Muscle layer of duodenum (tissue), 2 donors: Measurements from ENCODE around the gene EIF2A.

Experiments
- H3K27ac ChIP-seq: one replicate; pipeline ENCODE4 v1.7.0; 2013; ENCODE audit warnings: mild to moderate bottlenecking, low read length
- H3K27me3 ChIP-seq: one replicate; pipeline ENCODE4 v1.7.0; 2013; ENCODE audit warnings: low read depth, mild to moderate bottlenecking, control low read depth, low read length
- H3K36me3 ChIP-seq, 2 donors: one replicate each; pipeline ENCODE4 v1.7.0; 2013; ENCODE audit warnings: low read length in 2 of 2, control low read depth in 1 of 2, mild to moderate bottlenecking in 1 of 2; ENCODE audit not compliant: insufficient read depth in 2 of 2, control insufficient read depth in 1 of 2
- H3K4me1 ChIP-seq, 2 donors: one replicate each; pipeline ENCODE4 v1.7.0; 2013; ENCODE audit warnings: low read length in 2 of 2, mild to moderate bottlenecking in 2 of 2, control low read depth in 1 of 2, moderate library complexity in 1 of 2; ENCODE audit not compliant: insufficient read depth in 2 of 2, control insufficient read depth in 1 of 2
- H3K4me3 ChIP-seq, 2 donors: one replicate each; pipeline ENCODE4 v1.7.0; 2013; ENCODE audit warnings: low read length in 2 of 2, low read depth in 1 of 2, mild to moderate bottlenecking in 1 of 2
- H3K9me3 ChIP-seq, 2 donors: one replicate each; pipeline ENCODE4 v1.7.0; 2013; ENCODE audit warnings: low read length in 2 of 2, control low read depth in 1 of 2, mild to moderate bottlenecking in 1 of 2; ENCODE audit not compliant: control insufficient read depth in 1 of 2
- donor health status: healthy.

EIF2A gene

GRCh38 chr3:150521463-150521862 lies 25.1 kb upstream of the EIF2A start:
- no peaks in the 10 kb centered on the region for H3K9me3 ChIP-seq
- no peaks in the 10 kb centered on the region for H3K27me3 ChIP-seq
- H3K36me3 ChIP-seq, result no peaks in the 10 kb centered on the region
- no peak overlapping the region for H3K4me3 ChIP-seq
- no peaks in the 10 kb centered on the region for H3K4me1 ChIP-seq
- H3K27ac ChIP-seq, result no peak overlapping the region

DNA sequence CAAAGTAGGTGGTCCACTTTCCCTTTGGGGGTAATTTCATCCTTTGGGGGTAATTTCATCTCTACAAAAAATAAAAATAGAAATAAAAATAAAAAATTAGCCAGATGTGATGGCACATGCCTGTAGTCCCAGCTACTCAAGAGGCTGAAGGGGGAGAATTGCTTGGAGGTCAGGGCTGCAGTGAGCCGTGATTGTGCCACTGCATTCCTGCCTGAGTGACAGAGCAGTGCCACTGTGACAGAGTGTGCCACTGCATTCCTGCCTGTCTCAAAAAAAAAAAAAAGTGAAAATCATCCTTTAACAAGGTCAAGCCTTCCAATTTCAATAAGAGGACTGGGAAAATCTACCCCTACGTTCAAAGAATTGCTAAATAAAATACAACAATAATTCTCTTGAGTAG lies 23.0 kb upstream of the EIF2A start:
- no peak overlapping the region for H3K4me3 ChIP-seq
- H3K4me1 ChIP-seq, result no peaks in the 10 kb centered on the region
- H3K27me3 ChIP-seq, result no peaks in the 10 kb centered on the region
- no peaks in the 10 kb centered on the region for H3K9me3 ChIP-seq
- H3K36me3 ChIP-seq, result no peaks in the 10 kb centered on the region
- no peak overlapping the region for H3K27ac ChIP-seq

DNA sequence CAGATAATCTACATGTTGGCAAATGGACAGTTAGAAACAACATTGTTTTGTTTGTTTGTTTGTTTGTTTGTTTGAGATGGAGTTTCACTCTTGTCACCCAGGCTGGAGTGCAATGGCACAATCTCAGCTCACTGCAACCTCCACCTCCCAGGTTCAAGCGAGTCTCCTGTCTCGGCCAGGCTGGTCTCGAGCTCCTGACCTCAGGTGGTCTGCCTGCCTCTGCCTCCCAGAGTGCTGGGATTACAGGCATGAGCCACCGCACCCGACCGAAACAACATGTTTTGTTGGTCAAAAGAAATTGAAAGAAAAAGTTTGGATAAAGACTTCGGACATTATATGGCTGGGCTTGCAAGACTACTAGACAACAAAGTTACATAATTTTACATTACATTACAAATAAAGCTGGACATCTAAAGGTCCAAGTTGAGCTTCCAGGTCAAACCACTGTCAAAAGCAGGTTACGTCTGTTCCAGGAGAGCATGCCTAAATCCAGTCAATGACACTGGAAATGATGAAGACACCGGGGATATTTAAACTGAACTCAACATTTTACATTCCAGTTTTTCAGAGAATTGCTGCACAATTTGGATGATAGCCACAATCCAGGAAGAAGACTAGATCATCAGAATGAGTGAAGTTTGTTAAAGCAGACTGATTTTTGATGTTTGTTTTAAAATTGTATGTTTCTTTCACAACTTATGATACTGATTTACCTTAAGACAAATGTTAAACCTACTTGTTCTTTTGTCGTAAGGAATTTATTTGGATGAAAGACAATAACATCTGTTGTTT lies 18.9 kb upstream of the EIF2A start:
- Histone ChIP-seq H3K27ac (no peak overlapping the region), H3K9me3 (no peaks in the 10 kb centered on the region), H3K27me3 (no peaks in the 10 kb centered on the region), H3K4me3 (no peak overlapping the region), H3K4me1 (no peaks in the 10 kb centered on the region), H3K36me3 (no peaks in the 10 kb centered on the region)

DNA sequence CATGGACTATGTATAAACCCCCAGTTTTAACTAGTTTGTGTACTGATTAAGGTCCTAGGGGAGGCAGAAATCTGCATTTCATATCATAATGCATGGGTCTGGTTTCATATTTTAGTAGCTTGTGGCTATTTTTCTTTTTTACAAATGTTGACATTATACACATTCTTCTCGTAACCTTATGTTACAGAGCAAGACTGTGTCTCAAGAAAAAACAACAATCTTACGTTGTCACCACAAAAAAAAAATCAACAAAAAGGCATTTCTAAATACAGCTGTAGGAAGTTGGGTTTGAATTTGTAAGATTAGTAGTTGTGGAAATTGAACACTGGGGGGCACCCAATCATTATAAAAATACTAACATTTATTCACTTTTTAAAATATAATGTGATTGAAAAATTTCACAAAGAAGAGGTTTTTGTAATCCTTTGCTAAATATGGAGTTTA lies 18.2 kb upstream of the EIF2A start:
- Histone ChIP-seq H3K36me3 (no peaks in the 10 kb centered on the region), H3K9me3 (no peaks in the 10 kb centered on the region), H3K27me3 (no peaks in the 10 kb centered on the region), H3K4me3 (no peak overlapping the region), H3K4me1 (no peaks in the 10 kb centered on the region), H3K27ac (no peak overlapping the region)

DNA sequence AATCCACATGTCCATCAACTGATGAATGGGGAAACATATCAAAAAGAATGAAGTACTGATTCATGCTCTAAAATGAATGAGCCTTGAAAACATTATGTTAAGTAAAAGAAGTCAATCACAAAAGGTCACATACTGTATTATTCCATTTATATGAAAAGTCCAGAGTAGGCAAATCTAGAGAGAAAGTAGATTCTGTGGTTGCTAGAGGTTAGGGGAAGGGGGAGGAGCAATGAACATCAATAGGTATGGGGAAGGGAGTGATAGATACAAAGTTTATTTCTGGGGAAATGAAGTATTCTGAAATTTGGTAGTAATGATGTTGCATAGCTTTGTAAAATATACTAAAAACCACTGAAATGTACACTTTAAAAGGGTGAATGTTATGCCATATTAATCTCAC lies 14.8 kb upstream of the EIF2A start:
- Histone ChIP-seq H3K36me3 (no peaks in the 10 kb centered on the region), H3K4me1 (no peaks in the 10 kb centered on the region), H3K27me3 (no peaks in the 10 kb centered on the region), H3K9me3 (no peaks in the 10 kb centered on the region), H3K4me3 (no peak overlapping the region), H3K27ac (no peak overlapping the region)

DNA sequence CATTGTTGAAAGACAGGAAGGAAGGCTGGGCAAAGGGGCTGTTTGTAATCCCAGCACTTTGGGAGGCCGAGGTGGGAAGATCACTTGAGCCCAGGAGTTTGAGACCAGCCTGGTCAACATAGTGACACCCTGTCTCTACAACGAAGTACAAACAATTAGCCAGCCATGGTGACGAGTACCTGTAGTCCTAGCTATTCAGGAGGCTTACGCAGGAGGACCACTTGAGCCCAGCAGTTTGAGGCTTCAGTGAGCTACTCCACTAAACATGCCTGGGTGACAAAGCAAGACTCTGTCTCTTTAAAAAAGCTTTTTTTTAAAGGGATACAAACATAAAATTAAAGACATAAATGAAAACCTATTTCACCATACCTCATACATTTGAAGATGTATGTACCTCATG lies 11.4 kb upstream of the EIF2A start:
- H3K4me3 ChIP-seq, result no peak overlapping the region
- H3K4me1 ChIP-seq, result no peaks in the 10 kb centered on the region
- no peaks in the 10 kb centered on the region for H3K27me3 ChIP-seq
- no peaks in the 10 kb centered on the region for H3K9me3 ChIP-seq
- H3K36me3 ChIP-seq, result no peaks in the 10 kb centered on the region
- H3K27ac ChIP-seq, result no peak overlapping the region

- H3K36me3 ChIP-seq, result peaks cover 2 to 13% of the 10 kb centered on the region in 2 donors
- no peaks in the 10 kb centered on the region for H3K27me3 ChIP-seq
- no peaks in the 10 kb centered on the region for H3K9me3 ChIP-seq
- H3K4me3 ChIP-seq, result no peak overlapping the region
- H3K27ac ChIP-seq, result no peak overlapping the region
- peaks cover 0 to 2% of the 10 kb centered on the region in 2 donors for H3K4me1 ChIP-seq
Observed at GRCh38 chr3:150538324-150539208, 8.0 kb upstream of the EIF2A start.

DNA sequence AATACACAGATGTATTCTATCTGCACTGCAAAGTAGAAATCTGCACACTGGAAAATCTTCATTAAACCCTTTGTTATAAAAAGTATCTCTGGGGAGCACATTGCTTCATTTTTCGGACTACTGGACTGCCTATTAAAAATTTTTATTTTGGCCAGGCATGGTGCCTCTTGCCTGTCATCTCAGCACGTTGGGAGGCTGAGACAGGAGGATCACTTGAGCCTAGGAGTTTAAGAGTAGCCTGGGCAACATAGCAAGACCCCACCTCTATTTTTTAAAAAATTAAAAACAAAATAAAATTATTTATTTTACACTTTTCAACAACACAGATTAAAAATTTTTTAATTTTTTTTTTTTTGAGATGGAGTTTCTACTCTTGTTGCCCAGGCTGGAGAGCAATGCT lies 6.3 kb upstream of the EIF2A start:
- Histone ChIP-seq H3K4me3 (no peak overlapping the region), H3K4me1 (peaks cover 0 to 16% of the 10 kb centered on the region in 2 donors), H3K36me3 (peaks cover 11 to 13% of the 10 kb centered on the region in 2 donors), H3K27ac (no peak overlapping the region), H3K9me3 (no peaks in the 10 kb centered on the region), H3K27me3 (no peaks in the 10 kb centered on the region)

DNA sequence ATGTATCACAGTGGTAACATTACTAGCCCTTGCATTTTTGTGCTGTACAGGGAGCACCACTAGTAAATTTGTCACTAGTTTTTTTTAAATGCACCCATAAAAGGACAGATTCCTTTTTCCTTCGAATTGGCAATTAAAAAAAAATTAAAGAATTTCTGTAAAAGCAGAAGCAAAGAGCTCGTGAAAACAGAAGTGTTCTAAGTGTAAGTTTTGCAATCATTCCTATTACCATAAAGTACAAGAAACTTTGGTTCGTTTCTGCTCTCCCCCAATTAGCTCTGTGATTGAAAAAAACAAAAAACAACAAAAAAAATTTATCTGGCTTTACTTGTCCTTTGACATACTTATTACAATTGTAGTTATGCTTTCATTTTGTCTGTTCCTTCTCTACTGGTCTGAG lies 5.6 kb upstream of the EIF2A start:
- H3K27ac ChIP-seq, result peak overlapping the region; percentile 20
- H3K36me3 ChIP-seq, result peaks cover 11 to 13% of the 10 kb centered on the region in 2 donors
- no peaks in the 10 kb centered on the region for H3K27me3 ChIP-seq
- peaks cover 0 to 16% of the 10 kb centered on the region in 2 donors for H3K4me1 ChIP-seq
- no peak overlapping the region for H3K4me3 ChIP-seq
- no peaks in the 10 kb centered on the region for H3K9me3 ChIP-seq

DNA sequence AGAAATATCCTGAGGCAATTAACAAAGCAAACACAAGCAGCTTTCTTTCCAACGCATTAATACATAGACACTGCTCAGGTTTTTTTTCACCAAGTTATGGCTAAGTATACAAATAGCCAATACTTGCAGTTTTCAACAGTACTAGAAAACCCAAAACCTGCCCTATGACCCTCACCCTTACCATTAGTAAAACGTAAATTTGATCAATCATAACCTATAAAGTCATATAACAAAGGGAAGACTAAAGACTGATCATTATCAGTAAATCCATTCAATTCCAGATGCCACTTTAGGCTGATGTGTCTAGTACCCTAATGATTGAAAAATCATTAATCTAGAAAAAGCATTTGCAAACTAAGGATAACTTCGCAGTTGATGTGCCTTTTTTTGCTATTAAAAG lies 3.5 kb upstream of the EIF2A start:
- Histone ChIP-seq H3K27me3 (no peaks in the 10 kb centered on the region), H3K4me1 (peaks cover 0 to 27% of the 10 kb centered on the region in 2 donors), H3K4me3 (no peak overlapping the region), H3K27ac (no peak overlapping the region), H3K9me3 (no peaks in the 10 kb centered on the region), H3K36me3 (peaks cover 11 to 13% of the 10 kb centered on the region in 2 donors)

GRCh38 chr3:150543531-150543930 lies 3.1 kb upstream of the EIF2A start:
- H3K9me3 ChIP-seq, result no peaks in the 10 kb centered on the region
- peak overlapping the region in 1 of 2 donors; percentile 88 for H3K4me3 ChIP-seq
- H3K27me3 ChIP-seq, result no peaks in the 10 kb centered on the region
- peak overlapping the region; percentile 92 for H3K27ac ChIP-seq
- peaks cover 11 to 13% of the 10 kb centered on the region in 2 donors for H3K36me3 ChIP-seq
- peaks cover 0 to 30% of the 10 kb centered on the region in 2 donors for H3K4me1 ChIP-seq
